Middle frontal gyrus (tissue), 1 donor: ENCODE data around the gene EEF1AKMT1.
"Not testable (repeated sequence)": the region's sequence is repeated elsewhere in the genome, so short reads cannot be mapped to it uniquely, and the experiment has no call there.

Experiments used
- DNase-seq: peaks from one replicate; pipeline ENCODE4 v3.0.0-alpha.2; 2015; ENCODE audit warnings: low spot score; ENCODE audit errors: extremely low spot score

Gene EEF1AKMT1

GRCh38 chr13:20778311-20778710 is 4.5 kb upstream of the EEF1AKMT1 start:
- DNase-seq = no peak

DNA sequence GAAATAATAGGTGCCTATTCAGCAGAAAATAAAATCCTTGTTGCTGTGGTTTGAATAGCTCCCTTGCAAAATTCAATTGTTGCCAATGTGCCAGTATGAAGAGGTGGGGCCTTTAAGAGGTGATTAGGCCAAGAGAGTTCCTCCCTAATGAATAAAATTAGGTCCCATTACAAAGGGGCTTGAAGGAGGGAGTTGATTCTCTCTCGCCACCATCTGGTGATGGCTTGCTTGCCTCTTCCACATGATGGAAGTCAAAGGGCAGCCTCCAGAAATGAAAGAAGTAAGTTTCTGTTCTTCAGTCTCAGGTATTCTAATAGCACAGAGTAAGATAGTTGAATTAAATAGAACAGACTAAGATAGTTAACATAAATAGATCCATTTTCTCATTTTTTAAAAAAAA is 3.0 kb upstream of the EEF1AKMT1 start:
- DNase-seq = no peak

- no peak for DNase-seq
Observed at GRCh38 chr13:20775961-20776360, 2.2 kb upstream of the EEF1AKMT1 start.

DNA sequence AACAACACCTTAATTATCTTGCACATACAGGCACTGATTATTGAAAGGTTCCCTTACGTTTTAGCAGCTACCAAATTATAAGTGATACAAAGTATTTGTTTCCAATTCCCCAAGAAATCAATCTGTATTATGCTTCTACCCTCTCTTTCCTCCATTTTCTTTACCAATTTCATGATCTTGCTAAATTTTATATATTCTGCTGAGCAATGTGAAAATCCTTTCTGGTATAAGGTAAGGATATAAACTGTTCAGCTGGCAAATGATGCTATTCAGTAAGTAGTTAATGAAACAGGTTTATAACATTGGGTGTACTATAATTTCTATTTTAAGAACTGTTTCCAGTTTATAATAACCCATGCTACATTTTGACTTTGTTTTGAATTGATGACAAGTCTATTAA is 985 bp upstream of the EEF1AKMT1 start:
- DNase-seq = no peak

DNA sequence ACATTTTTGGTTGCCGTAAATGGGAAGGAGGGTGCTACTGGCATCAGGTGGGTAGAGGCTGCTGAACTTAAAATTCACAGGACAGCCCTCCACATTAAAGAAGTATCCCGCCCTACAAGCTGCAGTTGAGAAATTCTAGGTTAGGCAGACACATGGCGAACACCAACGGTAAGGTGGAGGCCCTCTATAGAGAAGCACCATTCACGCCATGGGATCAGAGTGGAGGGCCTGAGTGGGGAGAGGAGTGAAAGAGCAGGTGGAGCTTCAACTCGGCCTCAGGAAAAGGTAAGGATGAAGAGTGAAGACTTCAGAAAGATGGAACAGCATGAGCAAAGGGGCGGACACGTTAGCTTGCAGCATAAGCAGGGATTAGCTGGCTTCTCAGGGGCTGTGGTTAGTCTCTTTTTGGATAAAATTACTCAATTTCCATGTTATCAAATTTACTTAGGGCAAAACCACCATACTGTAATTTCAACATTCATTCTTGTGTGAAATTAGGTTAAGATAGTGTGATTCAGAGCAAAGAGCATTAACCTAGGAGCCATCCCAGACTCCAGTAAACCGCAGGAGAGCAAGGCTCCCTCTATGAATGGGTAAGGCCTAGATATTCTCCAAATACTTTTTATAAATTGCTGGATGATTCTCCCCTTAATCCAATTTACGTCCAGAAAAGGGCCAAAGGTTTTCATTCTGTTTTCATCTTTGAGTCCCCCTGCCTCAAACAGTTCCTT is 1.2 kb downstream of the EEF1AKMT1 start:
- no peak for DNase-seq

DNA sequence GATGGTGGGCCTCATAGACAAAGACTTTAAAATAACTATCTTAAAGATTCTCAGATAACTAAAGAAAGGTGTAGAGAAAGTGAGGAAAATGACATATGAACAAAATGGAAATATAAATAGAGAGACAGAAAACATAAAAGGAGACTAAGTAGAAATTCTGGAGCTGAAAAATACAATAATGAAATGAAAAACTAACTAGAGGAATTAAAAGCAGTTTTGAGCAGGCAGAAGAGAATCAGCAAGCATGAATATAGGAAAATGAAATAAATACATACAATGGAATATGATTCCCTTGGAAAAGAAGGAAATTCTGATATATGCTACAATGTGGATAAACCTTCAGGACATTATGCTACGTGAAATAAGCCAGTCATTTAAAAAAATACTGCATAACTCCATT is 3.9 kb downstream of the EEF1AKMT1 start:
- DNase-seq = no peak

GRCh38 chr13:20769091-20769490 is 4.7 kb downstream of the EEF1AKMT1 start:
- no peak for DNase-seq

- DNase-seq = no peak
Observed at GRCh38 chr13:20767309-20767943, 6.3 kb downstream of the EEF1AKMT1 start.

DNA sequence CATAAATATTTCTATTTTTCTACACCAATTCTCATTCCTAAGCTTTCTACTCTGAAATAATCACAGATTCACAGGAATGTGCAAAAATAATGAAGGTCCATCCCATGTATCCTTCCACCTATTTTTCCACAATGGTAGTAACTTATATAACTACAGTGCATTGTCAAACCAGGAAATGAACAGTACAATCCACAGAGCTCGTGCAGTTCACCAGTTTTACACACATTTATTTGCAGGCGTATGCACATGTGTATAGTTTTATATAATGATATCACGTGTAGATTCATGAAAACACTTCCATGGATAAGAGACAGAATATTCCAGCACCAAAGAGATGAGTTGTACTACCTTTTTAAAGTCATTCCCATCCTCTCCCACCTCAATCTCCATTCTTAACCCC is 12.9 kb downstream of the EEF1AKMT1 start:
- no peak for DNase-seq

- DNase-seq = no peak
Observed at GRCh38 chr13:20754009-20754408, 19.8 kb downstream of the EEF1AKMT1 start.

DNA sequence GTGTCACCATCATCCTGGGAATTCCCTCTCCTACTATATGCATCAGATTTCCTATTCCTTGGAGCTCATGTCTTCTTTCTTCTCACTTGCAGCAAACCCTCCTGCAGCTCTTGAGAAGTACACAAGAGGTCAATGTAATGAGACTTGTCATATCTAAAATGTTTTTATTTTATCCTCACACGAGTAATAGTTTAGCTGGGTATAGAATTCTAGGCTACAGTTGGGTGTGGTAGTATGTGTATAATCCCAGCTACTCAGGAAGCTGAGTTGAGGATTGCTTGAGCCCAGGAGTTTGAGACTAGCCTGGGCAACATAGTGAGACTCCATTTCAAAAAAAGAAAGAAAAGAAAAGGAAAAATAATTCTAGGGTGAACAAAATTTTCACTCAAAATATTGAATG is 24.4 kb downstream of the EEF1AKMT1 start:
- DNase-seq = no peak

GRCh38 chr13:20743830-20744404 is 29.8 kb downstream of the EEF1AKMT1 start:
- DNase-seq = not testable (repeated sequence)

DNA sequence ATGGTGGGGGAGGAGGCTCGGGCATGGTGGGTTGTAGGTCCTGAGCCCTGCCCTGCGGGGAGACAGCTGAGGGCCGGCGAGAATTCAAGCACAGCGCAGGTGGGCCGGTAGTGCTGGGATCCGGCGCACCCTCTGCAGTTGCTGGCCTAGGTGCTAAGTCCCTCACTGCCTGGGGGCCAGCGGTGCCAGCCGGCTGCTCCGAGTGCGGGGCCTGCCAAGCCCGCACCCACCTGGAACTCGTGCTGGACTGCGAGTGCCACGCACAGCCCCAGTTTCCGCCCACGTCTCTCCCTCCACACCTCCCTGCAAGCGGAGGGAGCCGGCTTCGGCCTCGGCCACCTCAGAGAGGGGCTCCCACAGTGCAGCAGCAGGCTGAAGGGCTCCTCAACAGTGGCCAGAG is 33.7 kb downstream of the EEF1AKMT1 start:
- no peak for DNase-seq

GRCh38 chr13:20738616-20739015 is 35.1 kb downstream of the EEF1AKMT1 start:
- DNase-seq = no peak

DNA sequence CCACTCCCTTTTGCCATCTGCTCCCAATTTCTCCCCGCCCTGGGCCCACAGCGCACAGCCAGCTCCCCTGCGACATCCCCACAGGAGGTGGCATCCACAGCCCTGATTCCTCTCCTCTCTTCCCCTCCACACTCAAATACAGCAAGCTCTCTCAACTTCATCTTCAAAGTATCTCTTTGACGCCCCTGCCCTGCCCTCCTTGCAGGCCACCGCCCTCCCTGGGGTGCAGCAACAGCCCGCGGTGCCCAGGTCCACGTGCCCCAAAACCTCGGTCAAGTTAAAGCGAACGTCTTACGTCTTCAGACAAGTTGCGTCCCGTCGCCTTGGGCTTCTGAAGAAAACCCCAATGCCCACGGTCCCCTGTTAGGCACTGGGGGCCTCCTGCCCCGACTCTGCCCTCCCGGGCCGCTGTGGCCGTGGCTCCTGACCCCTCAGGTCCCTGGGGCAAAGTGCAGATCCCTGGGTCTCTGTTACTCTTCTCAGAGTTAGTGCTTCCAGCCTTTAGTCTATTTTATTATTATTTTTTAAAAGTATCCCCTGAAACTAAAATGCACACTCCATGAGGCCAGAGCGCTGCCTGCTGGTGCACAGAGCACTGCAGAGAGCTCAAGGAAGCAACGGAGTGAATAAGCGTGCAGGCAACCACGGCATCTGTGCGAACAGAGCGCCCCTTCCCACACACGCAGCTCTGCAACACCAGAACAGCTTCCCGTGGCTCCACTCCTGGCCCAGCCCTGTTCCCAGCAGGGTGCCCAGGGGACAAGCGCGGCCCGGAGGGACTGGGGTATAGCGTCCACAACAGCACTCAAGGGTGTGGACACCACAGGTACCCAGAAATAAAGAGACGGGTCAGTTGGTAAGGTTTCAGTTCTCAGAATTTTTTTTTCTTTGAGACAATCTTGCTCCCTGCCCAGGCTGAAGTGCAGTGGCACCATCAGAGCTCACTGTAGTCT is 43.9 kb downstream of the EEF1AKMT1 start:
- DNase-seq = no peak

DNA sequence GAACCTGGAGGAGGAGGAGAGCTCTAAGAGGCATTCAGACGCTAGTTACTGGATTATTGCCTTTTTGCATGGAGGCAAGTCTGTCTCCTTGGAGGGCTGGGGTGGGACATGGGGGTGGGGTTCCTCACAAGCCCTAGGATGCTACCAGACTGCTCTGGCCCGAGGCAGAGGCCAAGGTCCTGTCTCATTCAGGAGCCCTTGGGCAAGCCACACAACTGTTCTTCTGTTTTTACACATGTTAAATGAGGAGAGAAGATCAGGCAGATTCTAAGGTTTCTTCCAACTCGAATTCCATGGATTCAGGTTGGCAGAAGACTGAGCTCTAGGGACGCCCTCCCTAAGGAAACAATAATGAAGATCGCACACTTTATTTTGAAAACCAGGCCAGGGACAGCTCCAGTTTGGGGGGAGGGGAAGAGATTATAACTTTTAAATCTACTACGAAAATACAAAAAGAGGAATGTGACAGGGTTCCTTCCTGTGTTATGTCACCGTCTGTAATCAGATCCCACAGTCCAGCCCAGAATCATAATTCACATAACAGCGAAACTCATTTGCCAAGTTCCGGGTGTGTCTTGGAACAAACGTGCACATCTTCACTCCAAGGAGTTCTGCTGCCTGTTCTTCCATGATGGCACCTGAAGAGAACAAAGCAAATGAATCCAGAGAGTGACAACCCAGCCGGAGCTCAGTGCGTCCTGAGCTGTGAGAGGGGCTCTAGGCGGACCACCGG is 45.0 kb downstream of the EEF1AKMT1 start:
- DNase-seq = no peak

DNA sequence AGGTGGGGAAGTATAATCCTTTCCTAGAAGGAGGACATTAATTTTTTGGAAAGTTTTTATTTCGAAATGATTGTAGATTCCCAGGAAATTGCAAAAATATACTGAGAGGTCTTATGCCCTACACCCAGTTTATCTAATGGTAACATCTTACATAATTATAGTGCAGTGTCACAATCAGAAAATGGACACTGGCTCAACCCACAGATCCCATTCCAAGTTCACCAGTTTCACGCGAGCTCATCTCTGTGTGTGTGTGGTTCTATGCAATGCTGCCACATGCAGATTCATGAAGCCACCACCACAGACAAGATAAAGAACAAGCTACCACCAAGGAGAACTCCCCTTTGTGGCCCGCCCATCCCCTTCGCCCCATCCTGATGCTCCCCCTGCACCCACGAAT is 45.9 kb downstream of the EEF1AKMT1 start:
- DNase-seq = no peak

- DNase-seq = no peak
Observed at GRCh38 chr13:20721454-20722357, 52.1 kb downstream of the EEF1AKMT1 start.

DNA sequence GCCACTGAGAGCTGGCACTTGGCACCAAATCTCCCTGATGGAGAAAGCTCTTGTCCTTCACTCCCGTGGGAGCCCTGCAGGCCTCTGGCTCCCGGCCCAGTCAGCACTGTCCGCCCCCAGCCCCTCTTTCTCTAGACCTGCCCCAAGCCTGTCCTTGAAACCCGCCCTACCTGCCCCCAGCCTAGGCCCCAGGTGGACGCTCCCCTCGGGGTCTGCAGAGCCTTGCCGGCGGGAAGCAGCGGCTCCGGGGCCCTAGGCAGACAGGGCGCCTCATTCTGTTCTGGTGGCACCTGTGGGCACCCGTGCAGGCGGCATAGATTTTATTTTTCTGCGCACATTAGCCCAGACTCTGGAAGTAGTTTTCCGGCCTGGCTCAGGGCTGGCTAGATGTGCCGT is 52.7 kb downstream of the EEF1AKMT1 start:
- no peak for DNase-seq

DNA sequence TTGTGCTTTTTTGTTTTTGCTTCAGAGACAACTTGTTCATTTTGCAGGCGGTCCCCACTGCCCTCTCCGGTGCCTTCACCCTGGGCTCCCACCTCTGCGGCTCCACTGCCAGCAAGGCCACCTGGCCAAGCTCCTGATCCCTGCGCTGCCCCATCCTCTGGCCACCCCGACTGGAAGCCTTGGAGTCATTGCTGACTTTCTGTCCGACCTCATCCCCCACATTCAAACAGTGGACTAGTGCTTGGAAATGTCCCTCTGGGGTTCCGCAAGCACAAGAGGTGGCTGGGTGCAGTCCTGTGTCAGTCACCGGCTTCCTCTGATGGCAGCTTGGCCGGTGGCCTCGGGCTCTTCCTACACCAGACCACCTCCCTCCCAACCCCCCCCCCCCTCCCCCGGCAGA is 53.3 kb downstream of the EEF1AKMT1 start:
- DNase-seq = no peak
